NOMO-1 treated with DMSO at 0.1 percent for 48 hours (cell line): Measurements from ENCODE around the gene AK8.

Source experiments
- DNase-seq: peaks from one replicate; lab custom pipeline; 2025; ENCODE audit not compliant: unreplicated experiment; lab: John Stamatoyannopoulos, UW

AK8 gene, protein sequence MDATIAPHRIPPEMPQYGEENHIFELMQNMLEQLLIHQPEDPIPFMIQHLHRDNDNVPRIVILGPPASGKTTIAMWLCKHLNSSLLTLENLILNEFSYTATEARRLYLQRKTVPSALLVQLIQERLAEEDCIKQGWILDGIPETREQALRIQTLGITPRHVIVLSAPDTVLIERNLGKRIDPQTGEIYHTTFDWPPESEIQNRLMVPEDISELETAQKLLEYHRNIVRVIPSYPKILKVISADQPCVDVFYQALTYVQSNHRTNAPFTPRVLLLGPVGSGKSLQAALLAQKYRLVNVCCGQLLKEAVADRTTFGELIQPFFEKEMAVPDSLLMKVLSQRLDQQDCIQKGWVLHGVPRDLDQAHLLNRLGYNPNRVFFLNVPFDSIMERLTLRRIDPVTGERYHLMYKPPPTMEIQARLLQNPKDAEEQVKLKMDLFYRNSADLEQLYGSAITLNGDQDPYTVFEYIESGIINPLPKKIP

DNA sequence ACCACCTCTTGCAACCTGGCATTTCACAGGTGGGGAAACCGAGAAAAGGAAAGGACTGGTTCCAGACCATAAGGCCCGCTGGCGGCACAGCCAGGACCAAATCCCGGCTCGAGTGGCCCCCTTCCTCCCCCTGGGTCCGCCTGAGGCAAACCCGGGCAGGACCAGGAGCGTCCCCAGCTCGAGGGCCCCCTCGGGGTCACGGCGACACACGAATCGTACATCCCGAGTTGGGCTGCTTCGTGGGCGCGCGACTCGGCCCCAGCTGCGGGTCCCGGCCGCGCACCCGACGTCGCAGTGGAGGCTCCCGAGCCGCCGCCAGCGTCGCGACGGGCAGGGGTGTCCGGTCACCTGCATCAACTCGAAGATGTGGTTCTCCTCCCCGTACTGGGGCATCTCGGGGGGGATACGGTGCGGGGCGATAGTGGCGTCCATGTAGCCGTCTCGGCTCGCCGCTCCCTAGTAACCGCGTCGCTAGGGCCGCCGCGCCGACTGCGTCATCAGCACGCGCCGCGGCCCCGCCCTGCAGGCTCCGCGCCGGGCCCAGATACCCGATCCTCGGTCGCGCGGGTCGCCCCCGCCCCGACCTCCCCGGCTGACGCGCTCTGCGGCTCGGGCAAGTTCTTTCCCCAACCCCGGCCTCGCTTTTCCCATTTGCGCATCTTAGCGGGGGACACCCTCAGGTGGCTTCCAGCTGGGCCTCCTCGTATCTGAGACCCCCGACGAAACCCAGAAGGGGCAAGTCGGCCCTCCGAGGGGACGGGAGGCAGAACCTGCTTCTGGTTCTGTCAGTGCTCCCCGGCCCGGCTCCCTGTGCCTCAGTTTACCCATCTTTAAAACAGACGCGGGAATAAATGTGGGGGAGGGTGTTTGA lies at the start of gene AK8:
Gene AK8, minus strand, starts transcription at position 461 of the 871 bp plus-strand sequence. Its CDS starts 29 bp downstream, at position 432.
- peak; percentile 26 for DNase-seq

DNA sequence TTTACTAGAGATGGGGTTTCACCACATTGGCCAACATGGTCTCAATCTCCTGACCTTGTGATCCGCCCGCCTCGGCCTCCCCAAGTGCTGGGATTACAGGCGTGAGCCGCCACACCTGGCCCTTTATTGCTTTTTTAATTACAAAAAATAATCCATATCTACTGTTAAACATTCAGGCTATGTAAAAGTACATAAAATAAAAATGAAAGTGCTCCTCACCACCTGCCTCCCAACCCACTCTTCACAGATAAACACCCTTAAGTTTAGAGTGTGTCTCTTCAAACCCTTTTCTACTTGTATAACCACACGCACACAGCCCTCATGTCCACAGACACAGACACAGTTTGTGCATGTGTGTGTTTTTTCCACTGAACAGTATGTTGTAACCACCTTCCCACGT lies 49.6 kb upstream of the AK8 start:
- DNase-seq = no peak

DNA sequence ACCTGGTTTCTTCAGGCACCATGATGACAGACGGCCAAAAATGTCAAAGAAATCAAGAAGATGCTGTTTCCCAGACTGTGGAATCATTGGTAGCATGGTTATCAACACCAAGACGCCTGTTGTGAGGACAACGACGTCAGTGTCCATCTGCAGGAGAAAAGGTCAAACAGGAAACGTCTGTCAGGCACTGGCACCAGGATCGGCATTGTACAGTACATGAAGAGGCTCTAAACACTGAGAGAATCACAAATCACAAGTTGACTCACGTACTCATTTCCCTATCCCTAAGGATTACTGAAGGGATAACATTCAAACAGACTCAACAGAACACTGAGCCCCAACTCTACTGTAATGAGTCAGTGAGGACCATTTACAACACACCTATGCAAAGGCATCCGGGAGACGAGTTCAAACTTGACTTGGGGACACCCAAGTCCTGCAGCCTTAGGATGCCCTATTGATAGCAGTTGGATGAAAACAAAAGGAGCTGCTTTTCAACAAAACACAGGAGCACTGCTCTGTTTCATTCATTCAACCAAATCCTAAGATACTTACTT lies 45.3 kb upstream of the AK8 start:
- DNase-seq = no peak

DNA sequence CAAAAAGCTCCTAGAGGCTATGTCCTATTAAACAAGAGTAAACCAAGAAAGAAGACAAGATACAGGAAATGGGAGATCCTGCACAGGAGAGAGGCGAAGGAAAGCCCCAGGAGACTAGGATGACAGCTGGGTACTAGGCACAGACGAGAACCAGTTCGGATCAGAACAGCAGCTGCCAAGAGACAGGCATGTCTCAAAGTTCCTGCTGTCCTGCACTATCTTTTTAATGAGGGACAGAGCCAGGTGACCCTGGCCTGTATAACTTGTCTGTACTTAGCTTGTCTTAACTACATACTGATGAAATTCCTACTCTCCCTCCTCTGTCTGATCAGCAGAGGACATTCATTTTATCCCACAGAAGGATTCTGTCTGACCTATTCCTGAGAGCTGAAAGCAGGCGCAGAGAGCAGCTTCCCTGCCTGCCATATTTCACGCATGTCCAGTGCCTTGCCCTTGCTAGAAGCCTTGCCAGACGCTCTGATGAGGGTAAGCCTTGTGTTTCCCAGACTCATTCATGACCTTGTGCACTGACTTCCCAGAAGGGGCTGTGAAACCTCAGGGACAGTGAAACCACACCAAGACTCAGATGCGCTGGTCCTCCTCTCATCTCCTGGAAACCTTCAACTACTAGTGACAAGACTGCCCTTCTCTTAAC lies 41.7 kb upstream of the AK8 start:
- DNase-seq = no peak

DNA sequence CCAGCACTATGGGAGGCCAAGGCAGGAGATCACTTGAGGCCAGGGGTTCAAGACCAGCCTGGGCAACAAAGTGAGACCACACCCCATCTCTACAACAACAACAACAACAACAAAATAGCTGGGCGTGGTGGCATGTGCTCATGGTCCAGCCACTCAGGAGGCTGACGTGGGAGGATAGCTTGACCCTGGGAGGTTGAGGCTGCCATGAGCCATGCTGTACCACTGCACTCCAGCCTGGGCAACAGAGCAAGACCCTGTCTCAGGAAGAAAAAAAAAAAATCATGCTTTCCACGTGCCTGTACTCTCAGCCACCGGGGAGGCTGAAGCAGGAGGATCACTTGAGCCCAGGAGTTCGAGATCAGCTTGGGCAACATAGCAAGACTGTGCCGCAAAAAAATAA lies 36.8 kb upstream of the AK8 start:
- no peak for DNase-seq

DNA sequence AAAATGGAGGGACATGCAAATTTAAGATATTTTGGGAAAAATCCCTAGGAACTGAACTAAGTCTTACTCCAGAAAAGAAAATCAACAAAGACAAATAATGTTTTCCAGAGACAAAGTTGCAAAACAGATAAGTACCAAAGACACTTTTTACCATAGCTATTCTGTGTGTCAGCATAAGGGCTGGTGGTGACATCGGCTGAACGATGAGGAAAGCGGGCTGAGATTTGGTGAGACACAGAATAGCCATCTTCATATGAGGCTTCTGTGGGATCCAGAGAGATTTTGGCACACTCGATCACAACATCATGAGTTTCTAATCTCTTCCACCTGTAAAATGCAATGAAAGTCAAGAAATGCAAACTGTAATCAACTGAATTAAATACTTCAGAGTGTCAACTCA lies 34.0 kb upstream of the AK8 start:
- DNase-seq = no peak

DNA sequence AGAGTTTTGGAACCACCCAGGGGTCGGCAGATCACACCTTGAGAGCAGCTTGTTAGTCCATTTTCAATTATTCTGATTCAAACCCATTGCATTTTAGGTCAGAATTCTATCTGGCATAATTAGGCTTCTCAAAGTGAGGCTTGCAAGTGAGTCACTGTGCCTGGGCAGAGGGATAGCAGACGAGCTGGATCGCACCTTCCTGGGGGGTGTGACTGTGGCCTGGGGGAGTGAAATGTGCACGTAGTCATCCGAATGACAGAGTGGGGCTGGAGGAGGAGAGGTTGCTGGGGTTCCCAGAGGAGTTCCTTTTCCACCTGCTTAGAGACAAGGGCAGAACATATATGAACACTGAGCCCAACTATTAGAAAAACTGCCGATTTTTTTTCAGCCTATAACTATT lies 32.3 kb upstream of the AK8 start:
- no peak for DNase-seq

DNA sequence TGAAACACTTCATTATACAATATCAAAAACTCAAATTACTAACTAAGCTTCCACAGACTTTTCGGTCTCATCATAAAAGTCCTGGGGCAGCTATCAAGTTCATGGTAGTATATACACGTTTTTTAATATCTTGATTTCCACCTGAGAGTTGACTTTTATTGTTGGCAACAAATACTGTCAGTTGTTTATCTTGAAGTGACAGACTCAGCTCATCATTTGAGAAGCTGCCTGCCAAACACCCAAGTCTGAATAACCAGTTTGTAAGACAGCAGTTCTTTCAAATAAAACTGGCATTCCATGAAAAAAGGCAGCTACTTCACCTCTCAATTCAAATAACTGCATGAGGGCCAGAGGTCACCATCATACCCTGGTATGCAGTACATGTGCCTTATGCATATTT lies 31.2 kb upstream of the AK8 start:
- no peak for DNase-seq

DNA sequence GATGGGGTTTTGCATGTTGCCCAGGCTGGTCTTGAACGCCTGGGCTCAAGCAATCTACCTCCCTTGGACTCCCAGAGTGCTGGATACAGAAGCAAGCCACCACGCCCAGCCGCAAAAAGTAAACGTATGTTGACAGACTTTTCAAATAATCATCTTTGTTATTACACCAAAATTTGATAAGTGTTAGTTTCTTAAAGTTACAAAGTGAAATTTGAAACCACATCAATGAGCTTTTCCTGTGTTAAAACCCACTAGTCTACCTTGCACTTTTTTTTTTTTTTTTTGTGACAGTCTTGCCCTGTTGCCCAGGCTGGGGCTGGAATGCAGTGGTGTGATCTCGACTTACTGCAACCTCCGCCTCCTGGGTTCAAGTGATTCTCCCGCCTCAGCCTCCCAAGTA lies 30.6 kb upstream of the AK8 start:
- DNase-seq = no peak

DNA sequence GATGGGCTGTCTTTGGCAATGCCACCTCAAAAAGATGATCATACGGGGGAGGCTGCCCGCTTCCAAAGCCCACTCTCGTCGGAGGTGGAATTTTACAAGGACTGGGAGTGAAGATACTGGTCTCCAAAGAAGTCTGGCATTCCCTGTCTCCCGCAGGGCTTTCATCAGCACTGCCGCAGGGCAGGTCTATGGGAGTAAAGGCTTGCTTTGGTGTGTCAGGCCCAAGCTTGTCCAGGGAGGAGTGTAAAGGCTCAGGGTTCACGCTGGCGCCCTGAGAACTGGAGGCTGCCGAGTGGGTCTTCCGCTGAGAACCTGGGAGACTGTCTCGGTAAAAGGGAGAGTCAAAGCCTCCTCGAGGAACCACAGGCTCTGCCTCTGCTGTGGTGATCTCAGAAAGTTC lies 27.6 kb upstream of the AK8 start:
- no peak for DNase-seq

DNA sequence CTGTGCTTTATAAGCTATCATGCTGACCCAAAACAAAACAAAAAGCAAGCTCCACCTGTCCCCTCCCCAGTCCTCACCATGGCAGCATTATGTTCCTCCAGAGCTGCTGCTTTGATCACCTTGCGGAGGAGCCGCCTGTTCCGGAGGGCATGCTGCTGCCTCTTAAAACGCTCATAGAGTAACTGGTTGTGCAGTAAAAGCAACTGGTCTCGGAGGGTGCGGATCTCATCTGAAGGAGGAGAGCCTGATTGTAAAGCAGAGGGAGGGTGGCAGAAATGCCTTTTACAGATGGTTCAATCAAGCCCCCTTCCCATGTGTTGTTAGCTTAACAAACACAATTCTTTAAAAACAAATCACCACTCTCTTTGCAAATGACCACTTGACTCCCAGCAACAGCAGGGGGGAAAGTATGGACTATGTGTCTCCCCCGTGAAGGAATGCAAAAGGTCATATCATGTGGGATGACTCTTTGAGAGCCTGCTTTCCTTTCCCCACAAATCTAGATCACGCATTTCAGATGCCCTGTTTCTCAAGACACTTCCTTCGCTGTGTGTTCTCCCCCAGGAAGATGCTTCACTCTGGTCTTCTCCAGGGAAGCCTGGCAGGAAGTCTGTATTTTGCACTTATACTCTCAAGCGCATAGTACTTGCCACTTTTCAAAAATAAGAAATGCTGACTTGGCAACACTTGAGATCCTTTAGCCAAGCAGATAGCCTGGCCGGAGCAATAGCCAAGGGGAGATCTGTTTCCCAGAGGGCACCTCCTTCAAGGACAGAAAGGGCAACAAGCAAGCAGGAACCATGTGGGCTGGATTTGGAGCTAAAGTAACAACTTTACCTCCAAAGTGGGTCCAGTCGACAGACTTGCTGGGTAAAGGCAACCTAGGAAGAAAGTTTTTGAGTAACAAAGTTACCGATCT lies 25.7 kb upstream of the AK8 start:
- no peak for DNase-seq

DNA sequence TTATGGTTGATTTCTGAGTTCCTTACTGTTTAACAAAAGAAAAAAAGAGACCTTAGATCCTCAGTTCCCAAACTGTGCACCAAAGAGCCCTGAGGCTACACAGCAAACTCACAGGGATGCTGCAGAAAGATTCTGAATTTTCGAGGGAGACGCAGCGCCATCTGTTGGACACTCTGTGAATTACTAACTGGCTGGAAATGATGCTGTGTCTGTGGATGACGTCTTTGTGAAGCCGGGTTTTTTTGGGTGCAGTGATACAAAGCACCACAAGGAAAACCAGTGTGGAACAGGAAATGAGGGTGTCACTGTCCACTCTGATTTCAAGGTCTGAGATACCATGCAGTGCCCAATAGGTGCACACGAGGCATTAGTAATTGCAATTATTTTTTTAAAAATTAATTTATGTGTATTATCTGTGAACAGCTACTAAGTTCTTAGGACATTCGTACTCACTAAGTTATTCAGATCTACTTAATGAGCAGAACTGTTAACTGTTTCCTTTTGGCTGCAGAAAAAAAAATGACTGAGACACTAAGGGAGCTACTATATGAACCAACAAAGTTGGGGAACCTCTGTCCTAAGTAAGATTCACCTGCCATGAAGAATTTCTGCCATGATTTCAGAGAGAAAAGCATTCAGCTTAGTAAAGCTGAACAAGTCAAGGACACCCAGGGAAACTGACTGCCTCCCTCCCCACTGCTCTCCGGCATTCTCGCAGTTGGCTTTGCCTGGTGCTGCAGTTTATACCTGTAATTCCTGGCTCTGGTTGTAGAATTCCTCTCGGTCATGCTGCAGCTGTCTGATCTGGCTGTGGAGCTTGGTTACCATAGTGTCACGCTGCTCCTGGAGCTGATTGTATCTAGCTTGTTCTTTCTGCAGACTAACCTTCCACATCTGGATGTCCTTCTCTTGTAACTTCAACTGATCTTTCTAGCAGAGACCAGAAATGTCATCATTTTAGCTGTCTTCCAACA lies 24.1 kb upstream of the AK8 start:
- DNase-seq = peak; percentile 68

DNA sequence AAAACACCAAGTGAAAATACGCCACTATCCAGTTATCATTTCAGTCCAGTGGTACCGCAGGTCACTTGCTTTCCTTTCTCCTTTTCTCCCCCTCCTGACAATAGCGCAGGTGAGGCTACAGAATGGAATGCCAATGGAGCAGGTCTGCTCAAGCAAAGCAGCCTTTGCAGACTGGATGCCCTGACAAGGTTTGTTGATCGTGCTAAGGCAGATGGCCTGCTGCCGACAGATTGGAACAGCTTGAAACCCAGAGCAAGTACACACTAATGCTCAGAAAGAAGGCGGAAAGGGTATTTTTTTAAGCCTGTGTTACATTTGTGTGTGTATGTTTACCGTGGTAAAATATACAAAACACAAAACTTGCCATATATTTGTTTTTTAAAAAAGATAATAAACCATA lies 20.0 kb upstream of the AK8 start:
- DNase-seq = no peak

DNA sequence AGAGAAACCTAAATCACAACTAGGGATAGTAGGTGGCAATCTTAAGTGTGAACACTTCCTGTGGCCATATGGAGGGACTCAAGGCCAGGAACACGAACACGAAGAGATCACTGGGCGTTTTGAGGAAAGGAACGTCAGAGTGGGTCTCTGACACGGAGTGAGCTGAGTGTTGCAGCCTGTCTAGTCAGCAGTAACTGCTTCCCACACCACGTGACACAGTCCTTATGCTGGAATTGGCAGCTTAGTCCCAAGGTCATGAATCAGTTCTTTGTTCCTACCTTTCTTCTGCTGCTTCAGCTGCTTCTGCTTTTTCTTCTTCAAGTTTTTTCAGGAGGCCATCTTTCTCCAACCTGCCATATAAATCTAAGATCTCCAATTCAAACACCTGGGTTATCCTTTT lies 18.8 kb upstream of the AK8 start:
- DNase-seq = no peak

DNA sequence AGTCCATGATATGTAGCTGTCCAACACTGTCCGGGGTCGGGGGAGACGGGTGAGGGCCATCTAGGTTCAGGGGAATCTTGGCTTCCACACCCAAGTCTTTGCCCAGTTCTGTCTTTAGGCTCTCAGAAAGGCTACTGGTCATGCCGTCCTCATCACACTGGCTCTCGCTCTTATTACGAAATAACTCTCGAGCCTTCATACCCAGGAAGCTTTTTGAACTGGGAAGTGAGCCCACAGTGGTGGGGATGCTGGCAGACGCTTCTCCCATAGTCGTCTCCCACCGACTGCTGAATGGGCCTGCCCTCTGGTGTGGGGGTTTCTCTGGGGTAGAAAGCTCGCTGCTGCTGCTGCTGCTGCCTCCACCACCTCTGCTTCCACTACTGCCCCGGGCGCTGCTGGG lies 18.2 kb upstream of the AK8 start:
- DNase-seq = no peak

DNA sequence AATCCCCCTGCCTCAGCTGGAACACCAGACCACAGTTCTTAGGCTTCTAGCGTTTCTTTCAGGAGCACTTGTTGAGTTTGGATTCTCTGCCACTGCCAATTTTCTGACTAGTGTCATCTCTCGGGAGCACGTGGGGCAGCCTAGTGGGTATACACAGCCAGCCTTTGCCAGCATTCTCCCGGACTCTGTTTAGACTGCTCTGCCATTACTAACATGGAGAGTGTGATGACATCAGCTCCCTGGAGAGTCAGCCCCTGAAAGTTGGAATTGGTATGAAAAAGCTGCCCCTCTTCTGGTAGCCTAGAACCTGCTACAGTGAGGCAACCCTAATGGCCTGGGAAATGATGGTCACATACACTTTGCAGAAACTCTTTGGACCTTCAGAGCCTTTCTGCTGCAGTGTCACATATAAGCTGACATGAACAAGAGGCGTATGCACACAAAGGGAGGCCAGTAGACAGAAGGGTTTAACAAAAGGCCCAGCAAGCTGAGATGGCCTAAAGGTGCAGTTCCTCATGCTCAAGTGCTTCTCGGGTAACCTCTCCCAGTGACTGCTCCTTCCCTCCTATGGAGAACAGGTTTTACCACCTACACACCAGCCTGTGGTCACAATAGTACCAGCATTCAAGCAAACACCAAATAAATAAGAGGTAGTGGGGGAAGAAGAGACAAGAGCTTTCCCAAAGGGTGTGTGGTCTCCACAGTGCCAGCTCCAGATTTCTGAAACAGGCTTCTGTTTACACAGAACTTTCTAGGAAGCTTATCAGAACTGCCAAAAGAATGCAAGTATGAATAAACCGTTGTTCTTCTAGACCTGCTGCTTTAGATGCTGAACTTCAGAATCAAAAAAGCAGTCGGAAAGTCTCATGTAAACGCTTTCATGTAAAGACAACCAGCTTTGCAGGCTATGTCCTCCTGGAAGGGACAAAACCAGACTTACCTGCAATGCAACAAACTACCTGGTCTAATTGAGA lies 17.1 kb upstream of the AK8 start:
- DNase-seq = no peak

DNA sequence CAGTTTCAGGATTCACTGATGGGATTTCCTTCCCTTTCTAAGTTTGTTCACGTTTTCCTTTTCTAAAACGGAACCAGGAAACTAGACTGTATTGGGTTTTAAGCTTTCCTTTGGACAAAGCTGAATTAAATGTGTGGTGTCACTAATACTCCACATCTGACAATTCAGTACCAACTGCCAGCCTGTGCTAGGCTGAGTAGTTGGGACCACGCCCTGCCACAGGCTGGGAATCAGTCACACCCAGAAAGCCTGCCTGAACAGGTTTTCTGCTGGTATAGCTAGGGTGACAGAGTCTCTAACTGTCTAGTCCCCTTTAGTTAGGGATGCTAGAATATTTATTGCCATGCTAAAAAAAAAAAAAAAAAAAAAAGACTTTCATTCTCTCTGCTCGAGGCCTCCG lies 16.3 kb upstream of the AK8 start:
- DNase-seq = no peak

DNA sequence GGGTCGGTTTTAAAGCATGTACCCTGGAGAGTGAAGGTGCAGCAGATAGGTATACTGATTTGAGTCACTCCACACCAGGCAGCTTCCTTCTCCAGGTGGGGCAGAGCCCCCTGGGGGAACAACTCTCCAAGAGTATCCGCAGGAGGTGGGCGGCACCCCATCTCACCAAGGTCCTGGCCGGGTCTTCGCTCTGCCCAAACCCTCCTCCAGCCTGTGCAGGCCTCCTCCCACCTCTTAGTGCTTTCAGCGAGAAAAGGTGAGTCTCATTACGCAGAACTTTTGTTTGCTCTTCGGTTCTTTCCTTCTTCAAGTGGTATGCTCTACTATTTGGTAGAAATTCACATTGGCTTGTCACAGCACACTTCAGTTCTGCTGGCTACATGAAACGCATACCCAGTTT lies 14.3 kb upstream of the AK8 start:
- no peak for DNase-seq
